C4-2B (cell line): Measurements from ENCODE around the gene POU5F1.
"Not testable (repeated sequence)": the region's sequence is repeated elsewhere in the genome, so short reads cannot be mapped to it uniquely, and the experiment has no call there.

Experiments
- H3K27ac ChIP-seq: fragments of 450-650 bp; 2 replicates; pipeline ENCODE4 v1.5.1; 2017
- ZFX ChIP-seq: fragments of 450-650 bp; IDR thresholded peaks from 2 replicates; pipeline ENCODE4 v1.6.1; 2017
- TF ChIP-seq, protein P1 (sequence below): fragments of 450-650 bp; conservative IDR thresholded peaks from 2 replicates; pipeline ENCODE4 v1.5.1; 2017; ENCODE audit warnings: mild to moderate bottlenecking

The POU5F1 gene

GRCh38 chr6:31205638-31206037 is 35.2 kb upstream of the POU5F1 start:
- no peak overlapping the region for H3K27ac ChIP-seq
- TF ChIP-seq, protein P1, sequence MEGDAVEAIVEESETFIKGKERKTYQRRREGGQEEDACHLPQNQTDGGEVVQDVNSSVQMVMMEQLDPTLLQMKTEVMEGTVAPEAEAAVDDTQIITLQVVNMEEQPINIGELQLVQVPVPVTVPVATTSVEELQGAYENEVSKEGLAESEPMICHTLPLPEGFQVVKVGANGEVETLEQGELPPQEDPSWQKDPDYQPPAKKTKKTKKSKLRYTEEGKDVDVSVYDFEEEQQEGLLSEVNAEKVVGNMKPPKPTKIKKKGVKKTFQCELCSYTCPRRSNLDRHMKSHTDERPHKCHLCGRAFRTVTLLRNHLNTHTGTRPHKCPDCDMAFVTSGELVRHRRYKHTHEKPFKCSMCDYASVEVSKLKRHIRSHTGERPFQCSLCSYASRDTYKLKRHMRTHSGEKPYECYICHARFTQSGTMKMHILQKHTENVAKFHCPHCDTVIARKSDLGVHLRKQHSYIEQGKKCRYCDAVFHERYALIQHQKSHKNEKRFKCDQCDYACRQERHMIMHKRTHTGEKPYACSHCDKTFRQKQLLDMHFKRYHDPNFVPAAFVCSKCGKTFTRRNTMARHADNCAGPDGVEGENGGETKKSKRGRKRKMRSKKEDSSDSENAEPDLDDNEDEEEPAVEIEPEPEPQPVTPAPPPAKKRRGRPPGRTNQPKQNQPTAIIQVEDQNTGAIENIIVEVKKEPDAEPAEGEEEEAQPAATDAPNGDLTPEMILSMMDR: no peak
- no peak for TF ChIP-seq ZFX

DNA sequence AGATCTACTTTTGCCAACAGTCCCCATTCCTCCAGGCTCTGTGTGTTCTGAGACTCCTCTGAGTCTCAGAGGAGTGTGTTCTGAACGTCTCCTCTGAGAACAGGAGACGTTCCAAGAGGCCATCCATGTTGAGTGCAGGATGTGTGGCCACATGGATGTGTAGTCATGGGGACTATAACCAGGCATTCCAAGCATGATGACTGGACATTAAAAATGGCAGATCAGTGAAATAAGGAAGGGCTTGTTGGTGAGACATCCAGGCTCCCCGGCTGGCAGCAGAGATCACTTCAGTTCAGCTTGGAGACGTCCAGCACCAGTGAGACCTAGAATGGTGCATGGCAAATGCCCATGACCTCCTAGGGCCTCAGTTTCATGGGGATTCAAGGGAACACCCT is 34.3 kb upstream of the POU5F1 start:
- TF ChIP-seq ZFX: no peak
- TF ChIP-seq, protein P1: no peak
- peak overlapping the region; percentile 68 for H3K27ac ChIP-seq

GRCh38 chr6:31203345-31203979 is 33.0 kb upstream of the POU5F1 start:
- TF ChIP-seq ZFX: no peak
- TF ChIP-seq, protein P1: no peak
- peak overlapping the region; percentile 68; the same call in 1 of the 2 replicates for H3K27ac ChIP-seq

DNA sequence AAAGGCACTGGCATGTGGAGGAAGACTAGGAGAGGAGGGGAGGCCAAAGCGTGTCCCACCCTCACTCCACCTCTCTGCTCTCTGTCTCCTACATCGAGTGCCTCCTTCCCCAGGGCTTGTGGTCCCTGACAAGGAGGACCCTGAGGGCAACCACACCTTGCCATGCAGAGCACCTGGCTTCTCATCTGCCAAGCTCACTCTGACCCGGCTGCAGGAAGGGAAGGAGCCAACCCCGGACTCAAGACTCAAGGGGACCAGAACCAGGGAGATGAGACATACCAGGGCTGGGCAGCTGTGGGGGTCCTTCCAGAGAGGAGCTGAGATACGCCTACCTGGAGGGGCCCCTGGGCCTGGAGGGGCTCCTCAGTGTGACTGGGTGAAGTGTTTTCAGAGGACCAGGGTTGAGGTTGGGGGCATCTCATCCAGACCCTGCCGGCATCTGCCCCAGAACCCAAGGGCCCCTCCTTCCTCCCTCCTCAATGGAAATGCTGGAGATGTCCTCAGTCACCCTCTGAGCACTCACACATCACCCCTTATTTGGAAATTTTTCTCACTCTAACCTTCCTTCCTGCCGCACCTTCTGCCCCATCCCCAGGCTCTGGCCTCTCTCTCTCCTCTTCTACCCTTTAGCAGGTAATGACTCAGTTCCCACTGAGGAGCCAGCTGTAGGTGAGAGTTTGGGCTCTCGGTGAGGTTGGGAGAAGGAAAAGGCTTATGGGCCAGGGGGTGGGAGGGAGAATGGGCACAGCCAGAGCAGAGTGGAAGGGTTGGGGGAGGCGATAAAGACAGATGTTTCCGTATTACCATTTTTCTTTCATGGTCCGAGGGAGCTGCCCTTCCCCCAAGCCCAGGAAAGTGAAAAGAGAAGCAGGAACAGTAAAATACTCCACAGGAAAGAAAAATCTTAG is 32.0 kb upstream of the POU5F1 start:
- TF ChIP-seq ZFX: no peak
- TF ChIP-seq, protein P1: no peak
- peak overlapping the region; percentile 75 for H3K27ac ChIP-seq

DNA sequence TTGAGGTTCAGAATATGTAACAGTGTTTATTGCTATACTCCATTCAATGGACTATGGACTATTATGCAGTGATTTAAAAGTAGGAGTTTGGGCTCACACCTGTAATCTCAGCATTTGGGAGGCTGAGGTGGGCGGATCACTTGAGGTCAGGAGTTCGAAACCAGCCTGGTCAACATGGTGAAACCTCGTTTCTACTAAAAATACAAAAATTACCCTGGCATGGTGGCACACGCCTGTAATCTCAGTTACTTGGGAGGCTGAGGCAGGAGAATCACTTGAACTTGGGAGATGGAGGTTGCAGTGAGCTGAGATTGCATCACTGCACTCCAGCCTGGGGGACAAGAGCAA is 28.6 kb upstream of the POU5F1 start:
- H3K27ac ChIP-seq: peak overlapping the region; percentile 82; the same call in 1 of the 2 replicates

- peak overlapping the region; percentile 82 for H3K27ac ChIP-seq
- TF ChIP-seq, protein P1: no peak
- TF ChIP-seq ZFX: no peak
Observed at GRCh38 chr6:31197559-31198305, 27.2 kb upstream of the POU5F1 start.

DNA sequence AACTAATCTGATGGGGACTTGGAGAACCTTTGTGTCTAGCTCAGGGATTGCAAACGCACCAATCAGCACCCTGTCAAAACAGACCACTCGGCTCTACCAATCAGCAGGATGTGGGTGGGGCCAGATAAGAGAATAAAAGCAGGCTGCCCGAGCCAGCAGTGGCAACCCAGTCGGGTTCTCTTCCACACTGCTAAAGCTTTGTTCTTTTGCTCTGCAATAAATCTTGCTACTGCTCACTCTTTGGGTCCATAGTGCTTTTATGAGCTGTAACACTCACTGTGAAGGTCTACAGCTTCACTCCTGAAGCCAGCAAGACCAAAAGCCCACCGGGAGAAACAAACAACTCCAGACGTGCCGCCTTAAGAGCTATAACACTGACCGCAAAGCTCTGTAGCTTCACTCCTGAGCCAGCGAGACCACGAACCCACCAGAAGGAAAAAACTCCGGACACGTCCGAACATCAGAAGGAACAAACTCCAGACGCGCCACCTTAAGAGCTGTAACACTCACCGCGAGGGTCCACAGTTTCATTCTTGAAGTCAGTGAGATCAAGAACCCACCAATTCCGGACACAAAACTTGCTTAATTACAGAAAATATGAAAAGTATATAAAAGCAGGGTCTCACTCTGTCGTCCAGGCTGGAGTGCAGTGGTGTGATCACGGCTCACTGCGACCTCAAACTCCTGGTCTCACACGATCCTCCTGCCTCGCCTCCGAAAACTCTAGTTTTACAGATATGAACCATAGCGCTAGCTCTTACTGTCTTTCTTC is 26.0 kb upstream of the POU5F1 start:
- peak overlapping the region; percentile 82 for H3K27ac ChIP-seq

- H3K27ac ChIP-seq: not testable (repeated sequence)
Observed at GRCh38 chr6:31195308-31195979, 25.0 kb upstream of the POU5F1 start.
